DOHH2 (cell line): ENCODE measurements around the gene PACS2.

Source experiments
- EZH2phosphoT487 ChIP-seq: fragments of 200-600 bp; sonication (generic); IDR thresholded peaks from 2 replicates; pipeline ENCODE4 v1.6.1; 2017; ENCODE audit warnings: borderline replicate concordance, mild to moderate bottlenecking, antibody characterized with exemption, low read length, moderate library complexity, mixed read lengths
- TF ChIP-seq, protein P1 (sequence below): fragments of 200-600 bp; sonication (generic); IDR thresholded peaks from one replicate; pipeline ENCODE4 v1.5.1; 2014; ENCODE audit warnings: antibody characterized with exemption, mild to moderate bottlenecking, low read depth, low read length; ENCODE audit not compliant: poor library complexity, severe bottlenecking

DNA sequence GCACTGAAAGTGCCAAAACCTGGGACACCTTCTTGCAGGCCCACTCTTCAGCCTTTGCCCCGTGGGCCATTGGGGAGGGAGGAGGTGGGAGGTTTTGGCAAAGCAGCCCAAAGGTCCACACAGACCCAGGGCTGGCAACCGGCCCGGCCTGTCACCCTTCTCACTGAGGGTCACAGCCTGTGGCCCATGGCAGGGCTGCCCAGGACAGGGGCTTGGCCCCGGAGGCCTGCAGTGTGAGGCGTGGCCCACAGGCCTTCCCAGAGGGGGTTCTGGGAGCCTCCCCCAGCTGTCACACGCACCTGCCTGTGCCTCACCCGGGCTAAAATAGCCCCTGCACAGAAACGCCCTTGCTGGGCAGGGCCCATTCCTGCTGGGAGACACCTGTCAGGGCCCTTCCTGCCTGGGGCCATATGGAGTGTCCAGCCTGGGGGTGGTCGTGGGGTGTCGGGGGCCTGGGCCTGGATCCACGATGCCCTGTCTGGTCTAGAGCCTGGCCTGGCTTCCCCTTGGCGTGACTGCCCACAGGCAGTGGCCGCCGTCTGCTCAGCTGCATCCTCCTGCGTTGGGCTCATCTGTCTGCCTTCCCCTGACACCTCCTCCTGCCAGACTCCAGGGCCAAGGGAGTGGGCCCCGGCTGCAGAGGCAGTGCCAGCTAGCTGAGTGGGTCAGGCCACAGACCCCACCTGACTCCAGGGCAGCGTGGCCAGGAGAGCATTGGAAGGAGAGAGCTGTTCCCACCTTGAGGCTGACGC lies 19.2 kb downstream of the PACS2 start:
- TF ChIP-seq, protein P1, sequence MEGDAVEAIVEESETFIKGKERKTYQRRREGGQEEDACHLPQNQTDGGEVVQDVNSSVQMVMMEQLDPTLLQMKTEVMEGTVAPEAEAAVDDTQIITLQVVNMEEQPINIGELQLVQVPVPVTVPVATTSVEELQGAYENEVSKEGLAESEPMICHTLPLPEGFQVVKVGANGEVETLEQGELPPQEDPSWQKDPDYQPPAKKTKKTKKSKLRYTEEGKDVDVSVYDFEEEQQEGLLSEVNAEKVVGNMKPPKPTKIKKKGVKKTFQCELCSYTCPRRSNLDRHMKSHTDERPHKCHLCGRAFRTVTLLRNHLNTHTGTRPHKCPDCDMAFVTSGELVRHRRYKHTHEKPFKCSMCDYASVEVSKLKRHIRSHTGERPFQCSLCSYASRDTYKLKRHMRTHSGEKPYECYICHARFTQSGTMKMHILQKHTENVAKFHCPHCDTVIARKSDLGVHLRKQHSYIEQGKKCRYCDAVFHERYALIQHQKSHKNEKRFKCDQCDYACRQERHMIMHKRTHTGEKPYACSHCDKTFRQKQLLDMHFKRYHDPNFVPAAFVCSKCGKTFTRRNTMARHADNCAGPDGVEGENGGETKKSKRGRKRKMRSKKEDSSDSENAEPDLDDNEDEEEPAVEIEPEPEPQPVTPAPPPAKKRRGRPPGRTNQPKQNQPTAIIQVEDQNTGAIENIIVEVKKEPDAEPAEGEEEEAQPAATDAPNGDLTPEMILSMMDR = no peak
- TF ChIP-seq EZH2phosphoT487 = no peak
